H54 (cell line): Measurements from ENCODE around the gene SLC22A1.

ENCODE experiments used
- DNase-seq: peaks from one replicate; pipeline ENCODE4 v3.0.0; 2011; ENCODE audit warnings: low spot score, mixed read lengths; ENCODE audit not compliant: insufficient read length
- FAIRE-seq: peaks from 3 replicates; lab custom pipeline; 2011; peaks lifted over from hg19 to GRCh38; lab: Jason Lieb, UNC
- POLR2A ChIP-seq: IDR thresholded peaks from 2 replicates; pipeline ENCODE4 v1.6.1; 2011; ENCODE audit warnings: low read depth, mild to moderate bottlenecking, low read length

Gene SLC22A1

DNA sequence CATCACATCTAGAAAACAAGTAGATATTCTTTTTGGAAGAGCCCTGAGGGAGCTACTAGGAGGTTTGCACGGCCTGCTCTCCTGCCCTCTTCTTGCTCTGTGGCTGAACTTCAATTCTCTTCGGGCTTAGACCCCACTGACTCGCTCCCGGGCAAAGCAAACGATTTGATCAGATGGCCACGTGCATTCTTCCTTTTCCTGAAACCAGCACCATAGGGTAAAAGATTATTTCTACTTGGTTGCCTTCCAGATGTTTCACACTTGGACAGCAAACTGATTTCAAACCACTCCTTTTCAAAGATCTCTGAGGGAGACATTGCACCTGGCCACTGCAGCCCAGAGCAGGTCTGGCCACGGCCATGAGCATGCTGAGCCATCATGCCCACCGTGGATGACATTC, at the start of gene SLC22A1:
SLC22A1 (plus strand) TSS at position 258 of the 400 bp plus-strand sequence; CDS start at position 379, 121 bp downstream.
- no peak for TF ChIP-seq POLR2A
- DNase-seq (no peak), FAIRE-seq (no peak)

DNA sequence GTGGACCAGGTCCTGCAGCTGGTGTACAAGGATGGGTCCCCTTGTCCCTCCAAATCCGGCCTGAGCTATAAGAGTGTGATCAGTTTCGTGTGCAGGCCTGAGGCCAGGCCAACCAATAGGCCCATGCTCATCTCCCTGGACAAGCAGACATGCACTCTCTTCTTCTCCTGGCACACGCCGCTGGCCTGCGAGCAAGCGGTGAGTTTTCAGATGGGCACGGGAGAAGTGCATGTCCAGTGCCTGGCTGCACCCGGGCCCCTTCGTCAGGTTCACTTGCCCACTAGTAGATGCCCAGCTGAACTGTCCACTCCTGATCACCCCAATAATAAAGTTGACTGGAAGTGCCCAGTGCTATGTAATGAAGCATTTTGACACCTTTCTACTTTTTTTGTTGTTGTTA, 48.3 kb upstream of the SLC22A1 start:
- FAIRE-seq (no peak), DNase-seq (no peak)
- no peak for TF ChIP-seq POLR2A

DNA sequence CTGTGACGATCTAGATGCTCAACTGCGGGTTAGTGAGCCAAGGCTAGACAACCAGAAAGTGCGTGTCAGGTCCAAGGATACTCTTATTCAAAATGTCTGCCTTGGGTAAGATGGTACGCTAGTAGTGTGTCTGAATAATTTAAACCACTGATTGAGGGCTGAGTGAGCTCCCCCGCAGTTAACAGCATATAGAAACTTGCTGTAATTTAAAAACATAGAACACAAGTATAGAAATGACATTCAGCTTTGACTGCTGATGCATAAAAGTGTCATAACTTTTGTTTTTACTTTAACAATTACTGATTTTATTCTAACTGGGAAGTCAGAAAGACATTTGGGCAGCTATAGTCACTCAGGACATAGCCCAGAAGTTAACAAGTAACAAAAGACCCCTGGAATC, 45.6 kb upstream of the SLC22A1 start:
- FAIRE-seq (no peak), DNase-seq (no peak)
- no peak for TF ChIP-seq POLR2A

DNA sequence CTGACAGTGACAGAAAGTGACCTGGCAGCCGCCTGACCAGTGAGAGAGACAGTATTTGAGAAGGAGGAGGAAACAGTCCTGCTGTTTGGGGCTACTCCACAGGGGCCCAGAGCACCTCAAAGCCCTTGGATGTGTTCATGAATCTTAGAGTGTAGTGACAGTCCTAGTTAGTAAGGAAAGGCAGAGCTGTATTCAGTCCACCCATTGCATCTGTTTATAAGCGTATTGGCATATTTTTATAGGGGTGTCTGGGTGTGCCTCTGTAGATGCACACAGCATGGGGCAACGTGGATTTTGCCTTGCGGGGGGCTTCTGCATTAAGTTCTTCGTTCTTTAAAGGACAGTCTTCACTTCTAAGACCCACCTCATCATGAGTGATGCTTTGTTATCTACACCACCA, 44.6 kb upstream of the SLC22A1 start:
- TF ChIP-seq POLR2A, result no peak
- DNase-seq, result no peak
- FAIRE-seq, result no peak

DNA sequence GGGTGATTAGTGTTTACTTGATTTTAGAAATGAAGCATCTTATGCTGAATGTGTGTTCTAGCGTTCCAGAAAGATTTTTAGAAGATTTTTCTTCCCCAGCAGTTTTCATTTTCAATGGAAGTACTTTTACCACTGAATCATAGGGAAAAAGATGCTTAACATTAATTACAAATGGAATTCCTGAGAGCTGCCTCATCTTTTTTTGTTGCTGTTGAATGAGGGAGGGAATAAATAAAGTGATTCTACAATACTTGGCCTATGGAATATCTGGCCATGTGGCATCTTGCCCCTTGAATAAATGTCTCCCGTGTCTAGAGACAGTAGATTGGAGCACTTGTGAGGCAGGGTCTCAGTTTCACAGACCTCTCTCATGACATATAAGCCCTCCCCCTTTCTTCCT, 44.1 kb upstream of the SLC22A1 start:
- DNase-seq (no peak), FAIRE-seq (no peak)
- TF ChIP-seq POLR2A, result no peak

DNA sequence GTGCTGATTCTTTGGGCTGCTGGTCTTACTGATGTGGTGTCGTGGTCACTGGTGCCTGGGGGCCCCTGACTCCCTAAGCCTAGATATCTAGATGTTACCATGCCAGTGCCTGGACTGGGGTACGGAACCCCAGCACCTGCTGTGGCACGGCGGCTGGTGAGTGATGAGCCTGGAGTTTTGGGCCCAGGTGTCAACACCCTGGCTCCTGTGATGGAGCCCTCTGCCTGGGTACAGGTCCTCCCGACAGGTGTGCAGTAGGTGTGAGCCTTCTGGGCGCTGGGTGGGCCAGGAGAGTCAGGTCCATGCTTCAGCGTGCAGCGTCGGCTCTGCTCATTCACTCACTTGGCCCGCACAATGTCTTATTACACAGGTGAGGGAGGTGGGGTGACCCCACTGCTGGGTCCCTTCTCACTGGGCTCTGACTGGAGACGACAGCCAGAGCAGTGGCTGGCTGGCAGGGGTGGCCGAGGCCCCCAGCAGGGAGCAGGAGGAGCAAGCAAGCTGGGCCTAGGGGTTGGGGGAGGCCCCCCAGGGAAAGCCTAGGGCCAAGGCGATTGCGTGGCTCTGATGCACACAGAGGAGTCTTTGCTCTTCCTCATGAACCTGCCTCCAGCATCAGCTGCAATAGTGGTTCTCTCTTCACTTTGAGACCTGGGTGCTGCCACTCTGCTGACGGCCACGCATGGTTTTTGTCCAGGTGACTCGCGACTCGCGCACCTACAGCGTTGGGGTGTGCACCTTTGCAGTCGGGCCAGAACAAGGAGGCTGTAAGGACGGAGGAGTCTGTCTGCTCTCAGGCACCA, 42.5 kb upstream of the SLC22A1 start:
- DNase-seq (no peak), FAIRE-seq (no peak)
- TF ChIP-seq POLR2A, result no peak

DNA sequence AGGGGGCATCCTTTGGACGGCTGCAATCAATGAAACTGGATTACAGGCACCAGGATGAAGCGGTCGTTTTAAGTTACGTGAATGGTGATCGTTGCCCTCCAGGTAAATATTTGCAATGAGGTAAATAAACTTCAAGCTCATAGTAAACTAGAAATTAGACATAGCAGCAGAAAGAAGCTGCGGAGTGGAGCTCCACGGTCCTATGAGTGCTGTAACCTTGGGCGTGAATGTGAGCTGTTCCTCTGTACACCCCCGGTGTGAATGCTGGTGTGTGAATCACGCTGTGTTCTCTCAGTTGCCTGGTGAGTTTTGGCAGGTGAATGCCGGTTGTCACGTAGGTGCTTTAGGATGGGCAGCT, 42.0 kb upstream of the SLC22A1 start:
- DNase-seq, result no peak
- TF ChIP-seq POLR2A, result no peak
- FAIRE-seq, result no peak

DNA sequence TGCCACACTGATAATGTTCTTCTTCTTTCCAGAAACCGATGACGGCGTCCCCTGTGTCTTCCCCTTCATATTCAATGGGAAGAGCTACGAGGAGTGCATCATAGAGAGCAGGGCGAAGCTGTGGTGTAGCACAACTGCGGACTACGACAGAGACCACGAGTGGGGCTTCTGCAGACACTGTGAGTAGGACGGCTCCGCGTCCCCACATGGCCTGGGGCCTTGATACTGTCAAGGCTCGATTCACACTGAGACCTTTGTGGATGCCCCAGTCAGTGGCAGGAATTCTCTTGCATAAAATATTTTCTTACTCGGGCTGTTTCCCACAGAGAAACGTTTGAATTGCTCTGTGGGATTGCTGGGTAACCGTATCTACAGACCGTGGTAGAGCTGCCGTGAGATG, 41.5 kb upstream of the SLC22A1 start:
- no peak for TF ChIP-seq POLR2A
- DNase-seq (no peak), FAIRE-seq (no peak)

DNA sequence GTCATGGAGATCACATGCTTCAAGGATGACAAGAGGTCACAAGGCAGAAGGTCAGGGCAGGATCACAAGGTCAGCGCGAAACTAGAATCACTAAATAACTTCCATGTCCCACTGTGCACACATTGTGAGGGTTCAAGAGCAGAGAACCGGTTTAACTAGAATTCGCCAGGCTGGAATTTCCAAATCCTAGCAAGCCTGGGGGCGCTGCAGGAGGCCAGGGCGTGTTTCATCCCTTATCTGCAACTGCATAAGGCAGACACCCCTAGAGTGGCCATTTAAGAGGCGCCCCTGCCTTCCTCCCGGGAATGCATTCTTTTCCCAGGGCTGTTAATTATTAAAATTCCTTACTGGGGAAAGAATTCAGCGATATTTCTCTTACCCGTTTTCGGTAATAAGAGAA, 40.2 kb upstream of the SLC22A1 start:
- DNase-seq (no peak), FAIRE-seq (no peak)
- TF ChIP-seq POLR2A, result no peak

DNA sequence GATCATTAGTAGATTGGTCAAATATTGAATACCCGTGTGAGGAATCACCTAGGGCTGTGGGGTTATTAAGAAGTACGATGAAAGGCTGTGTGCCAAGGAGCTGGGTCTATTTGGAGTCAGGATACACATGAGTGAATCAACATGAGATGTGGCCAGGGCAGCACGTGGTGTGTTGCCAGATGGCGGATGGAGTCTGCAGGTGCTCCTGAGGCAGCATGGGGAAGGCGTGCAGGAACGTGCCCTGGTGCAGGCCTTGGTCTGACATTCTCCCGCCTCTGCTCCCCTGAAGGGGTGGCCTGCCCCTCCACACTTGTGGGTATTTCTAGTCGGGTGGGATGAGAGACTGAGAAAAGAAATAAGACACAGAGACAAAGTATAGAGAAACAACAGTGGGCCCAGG, 39.0 kb upstream of the SLC22A1 start:
- DNase-seq, result no peak
- TF ChIP-seq POLR2A, result no peak
- no peak for FAIRE-seq

DNA sequence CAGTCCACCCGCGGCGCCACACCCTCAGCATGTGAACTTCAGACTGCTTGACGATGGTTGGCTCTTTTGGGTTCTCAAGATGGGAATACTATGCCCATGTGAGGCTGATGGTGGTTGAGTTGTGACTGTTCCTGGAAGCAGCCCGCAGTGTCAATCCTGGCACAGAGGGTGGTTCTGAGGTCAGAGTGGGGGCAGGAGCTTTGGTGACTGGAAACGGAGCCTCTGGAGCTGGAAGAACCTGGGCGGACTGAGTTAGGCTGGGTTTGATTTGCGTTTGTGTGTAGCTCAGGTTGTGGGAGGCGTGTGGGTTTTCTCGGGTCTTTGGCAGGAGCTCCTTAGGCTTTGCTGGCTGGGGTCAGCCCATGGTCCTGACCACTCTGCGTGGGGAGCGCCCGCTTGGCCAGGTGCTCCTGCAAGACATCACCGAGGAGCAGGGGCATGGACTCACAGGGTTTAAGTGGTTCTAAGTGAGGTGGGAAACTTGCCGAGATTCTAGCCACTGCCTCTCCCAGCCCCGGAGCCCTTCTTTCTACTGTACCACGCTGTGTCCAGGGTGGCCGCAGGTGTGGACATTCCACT, 37.3 kb upstream of the SLC22A1 start:
- DNase-seq, result no peak
- no peak for TF ChIP-seq POLR2A
- no peak for FAIRE-seq

DNA sequence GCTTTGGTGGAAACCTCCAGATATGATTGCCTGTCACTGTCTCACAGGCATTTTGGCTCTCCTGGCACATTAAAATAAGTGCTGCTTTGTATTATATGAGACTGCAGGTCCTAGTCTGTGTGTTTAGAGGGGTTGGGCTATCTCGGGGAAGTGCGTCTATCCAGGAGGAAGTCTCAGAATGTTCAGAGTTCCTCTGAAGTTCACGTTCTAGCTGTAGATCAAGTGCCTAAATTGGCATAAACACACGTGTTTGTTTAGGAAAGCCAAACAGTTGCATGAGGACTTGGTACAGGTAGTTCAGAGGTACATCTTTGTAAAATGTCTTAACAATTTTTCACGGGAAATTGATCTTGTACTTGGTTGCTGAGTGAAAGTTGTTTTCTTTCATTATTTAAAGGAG, 36.4 kb upstream of the SLC22A1 start:
- no peak for TF ChIP-seq POLR2A
- DNase-seq, result no peak
- no peak for FAIRE-seq

DNA sequence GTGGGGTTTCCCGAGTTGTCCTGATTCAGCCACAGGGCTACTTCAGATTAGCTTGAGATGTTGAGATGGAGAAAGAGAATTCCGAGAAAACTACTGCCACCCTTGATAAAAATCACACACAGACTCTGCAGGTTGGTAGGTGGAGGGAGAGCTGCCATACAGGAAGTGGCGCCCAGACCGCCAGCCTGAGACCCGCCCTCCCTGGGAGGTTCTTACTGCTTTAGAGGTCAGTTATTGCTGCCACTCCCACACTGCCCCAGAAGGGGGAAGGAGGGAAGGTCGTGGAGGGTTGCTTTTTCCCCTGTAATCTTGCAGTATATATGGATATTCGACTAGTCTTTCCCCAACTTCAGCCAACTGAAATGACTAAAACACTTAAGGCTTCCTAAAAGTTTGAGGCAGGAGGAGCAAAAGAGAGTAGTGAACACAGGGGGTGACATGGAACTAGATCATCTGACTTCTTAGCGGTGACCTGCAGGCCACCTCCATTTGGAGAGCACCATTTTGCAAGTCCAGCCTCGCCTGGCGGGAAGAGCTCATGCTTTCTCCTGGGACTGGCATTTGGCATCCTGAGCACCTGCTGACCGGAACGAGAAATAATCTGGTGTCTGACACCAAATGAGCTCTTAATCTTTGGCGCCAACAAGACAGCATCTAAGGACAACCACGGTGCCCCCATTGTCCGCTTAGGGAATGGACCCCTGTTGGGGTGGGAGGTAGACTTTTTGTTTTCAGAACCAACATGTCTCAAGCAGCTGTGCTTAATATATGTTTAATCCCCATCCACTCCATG, 35.7 kb upstream of the SLC22A1 start:
- DNase-seq (no peak), FAIRE-seq (no peak)
- no peak for TF ChIP-seq POLR2A

DNA sequence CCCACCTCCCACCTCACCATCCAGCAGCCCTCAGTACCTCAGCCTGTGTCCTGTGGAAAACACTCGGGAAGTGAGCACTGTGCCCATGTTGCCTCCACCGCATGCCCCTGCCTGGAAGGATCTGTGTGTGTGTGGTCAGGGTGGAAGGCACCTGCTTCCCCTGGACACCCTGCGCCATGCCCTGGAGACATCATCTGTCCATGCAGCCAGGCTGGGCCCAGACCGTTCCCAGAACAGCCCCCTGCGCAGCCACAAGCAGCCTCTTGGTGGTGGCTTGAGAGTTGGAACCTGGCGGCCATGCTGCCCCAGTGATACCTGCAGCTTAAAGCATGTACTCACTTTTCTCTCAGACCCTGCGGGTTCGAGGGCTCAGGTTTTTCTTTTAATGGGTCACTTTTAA, 34.9 kb upstream of the SLC22A1 start:
- DNase-seq, result no peak
- no peak for TF ChIP-seq POLR2A
- no peak for FAIRE-seq
